Mucosa of descending colon (tissue), 3 donors: ENCODE data around the gene NOXA1. TPM values are rescaled to one million over a fixed set of nuclear protein-coding genes. Genes with fewer than 3 reads are reported as not detected.

Experiments used
- ATAC-seq: fragments of 200-7000 bp; cut with Tn5 transposase; one replicate; pipeline ENCODE4 v1.9.1; 2020; ENCODE audit warnings: mild to moderate bottlenecking, moderate library complexity
- DNase-seq, 3 donors: peaks; one replicate each; pipeline ENCODE4 v3.0.0-alpha.2; 2020
- H3K36me3 ChIP-seq: fragments of 200-600 bp; one replicate; pipeline ENCODE4 v1.8.0; 2021; ENCODE audit warnings: low read depth, mild to moderate bottlenecking
- H3K4me1 ChIP-seq: fragments of 200-600 bp; one replicate; pipeline ENCODE4 v1.8.0; 2021; ENCODE audit warnings: low read depth, mild to moderate bottlenecking
- H3K4me3 ChIP-seq: fragments of 200-600 bp; one replicate; pipeline ENCODE4 v1.8.0; 2021; ENCODE audit warnings: mild to moderate bottlenecking
- H3K9me3 ChIP-seq: fragments of 200-600 bp; one replicate; pipeline ENCODE4 v1.8.0; 2021; ENCODE audit warnings: mild to moderate bottlenecking
- CTCF ChIP-seq: fragments of 200-600 bp; IDR thresholded peaks from one replicate; pipeline ENCODE4 v1.8.0; 2022; ENCODE audit warnings: antibody characterized with exemption, mild to moderate bottlenecking
- intact Hi-C, 2 donors: fragments of 100-400 bp; cut with DNase I in 1 of 2; cut with micrococcal nuclease in 1 of 2; formaldehyde crosslinking; loops; one replicate each; pipeline versions ENCODE4 v1.11.0 to v1.11.1; 2022; cut with DNase I, micrococcal nuclease
- total RNA-seq, 3 donors: library from RNA; stranded (reverse); fragmentation: NEBNext Ultra II Directional in 2 of 3; extraction: Animal tissue kit (Norgen Biotek cat#: 25700) in 2 of 3; gene quantifications; one replicate each; pipeline versions ENCODE4 v1.2.1 to v1.2.4, GENCODE V29; 2021 to 2023
- donor health status: DM: no; HTN: no; CAD: no; lungs with moderate emphysema.
- donor health status: DM: no; HTN: no; CAD: no.
- donor health status: DM: no; HTN: yes; CAD: no.

NOXA1 gene
- total RNA-seq, 3 donors from 2014 or later, result 18.0 to 41.5 (median 27.2) TPM

GRCh38 chr9:137416563-137417151 lies 6.5 kb upstream of the NOXA1 start:
- TF ChIP-seq CTCF, result no peak
- peaks cover 36% of the 10 kb centered on the region for H3K4me1 ChIP-seq
- H3K9me3 ChIP-seq, result no peaks in the 10 kb centered on the region
- intact Hi-C loops, result no loop called here
- no peak for ATAC-seq
- DNase-seq, result peak in 2 of 3 donors; percentile 30 to 55
- H3K4me3 ChIP-seq, result no peak overlapping the region
- H3K36me3 ChIP-seq, result no peaks in the 10 kb centered on the region

GRCh38 chr9:137417161-137418021 lies 5.8 kb upstream of the NOXA1 start:
- no peak overlapping the region for H3K4me3 ChIP-seq
- ATAC-seq, result peak; percentile 6
- intact Hi-C loops, result no loop called here
- peaks cover 32% of the 10 kb centered on the region for H3K4me1 ChIP-seq
- TF ChIP-seq CTCF, result no peak
- H3K9me3 ChIP-seq, result no peaks in the 10 kb centered on the region
- peak in 2 of 3 donors; percentile 45 to 60 for DNase-seq
- no peaks in the 10 kb centered on the region for H3K36me3 ChIP-seq

- ATAC-seq (no peak), DNase-seq (no peak)
- H3K4me3 ChIP-seq, result peak overlapping the region; percentile 94
- no peaks in the 10 kb centered on the region for H3K9me3 ChIP-seq
- H3K36me3 ChIP-seq, result no peaks in the 10 kb centered on the region
- H3K4me1 ChIP-seq, result peaks cover 20% of the 10 kb centered on the region
- no peak for TF ChIP-seq CTCF
- intact Hi-C loops, result no loop called here
Observed at GRCh38 chr9:137421838-137422603, 1.2 kb upstream of the NOXA1 start.

DNA sequence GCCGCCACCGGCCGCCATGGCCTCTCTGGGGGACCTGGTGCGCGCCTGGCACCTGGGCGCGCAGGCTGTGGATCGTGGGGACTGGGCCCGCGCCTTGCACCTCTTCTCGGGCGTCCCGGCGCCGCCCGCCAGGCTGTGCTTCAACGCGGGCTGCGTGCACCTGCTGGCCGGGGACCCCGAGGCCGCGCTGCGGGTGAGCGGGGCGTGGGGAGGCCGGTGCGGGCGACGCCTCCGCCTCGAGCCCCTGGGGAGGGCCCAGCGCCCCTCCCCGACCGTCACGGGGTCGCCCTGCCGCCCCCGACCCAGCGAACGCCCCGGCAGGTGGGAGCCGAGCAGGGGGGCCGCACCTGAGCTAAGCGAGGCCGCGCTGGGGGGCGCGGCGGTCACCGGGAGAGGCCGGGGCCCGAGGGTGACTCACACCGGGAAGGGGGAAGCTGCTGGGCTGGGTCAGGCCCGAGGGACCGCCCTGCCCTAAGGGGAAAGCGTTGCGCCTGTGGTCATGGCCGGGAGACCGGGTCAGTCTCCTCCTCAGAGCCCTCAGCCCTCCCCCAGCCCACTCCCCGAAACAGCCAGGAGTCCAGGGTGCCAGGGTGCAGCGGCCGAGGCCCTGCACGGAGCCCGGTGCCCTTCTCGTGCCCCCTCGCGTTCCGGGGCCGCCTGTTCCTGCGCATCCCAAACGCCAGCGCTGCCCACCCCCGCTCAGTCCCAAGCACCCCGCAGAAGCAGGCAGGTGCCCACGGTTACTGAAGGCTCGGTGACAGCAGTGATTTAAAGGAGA lies 510 bp downstream of the NOXA1 start:
- TF ChIP-seq CTCF, result no peak

More for the DNA sequence above, 510 bp downstream of the NOXA1 start:
- intact Hi-C loops, result no loop called here
- Histone ChIP-seq H3K4me1 (peaks cover 20% of the 10 kb centered on the region), H3K4me3 (peak overlapping the region; percentile 94), H3K9me3 (no peaks in the 10 kb centered on the region), H3K36me3 (no peaks in the 10 kb centered on the region)
- DNase-seq (peak in 2 of 3 donors; percentile 81 to 84), ATAC-seq (peak; percentile 77)
